NCI-H345 treated with DMSO at 0.1 percent for 48 hours (cell line): Measurements from ENCODE around the gene LRRC3C.
A peak's percentile ranks its signal among the peaks of the same experiment; 100 is the strongest.

Experiments
- DNase-seq: peaks from one replicate; lab custom pipeline; 2025; ENCODE audit not compliant: unreplicated experiment; lab: John Stamatoyannopoulos, UW

The LRRC3C gene

DNA sequence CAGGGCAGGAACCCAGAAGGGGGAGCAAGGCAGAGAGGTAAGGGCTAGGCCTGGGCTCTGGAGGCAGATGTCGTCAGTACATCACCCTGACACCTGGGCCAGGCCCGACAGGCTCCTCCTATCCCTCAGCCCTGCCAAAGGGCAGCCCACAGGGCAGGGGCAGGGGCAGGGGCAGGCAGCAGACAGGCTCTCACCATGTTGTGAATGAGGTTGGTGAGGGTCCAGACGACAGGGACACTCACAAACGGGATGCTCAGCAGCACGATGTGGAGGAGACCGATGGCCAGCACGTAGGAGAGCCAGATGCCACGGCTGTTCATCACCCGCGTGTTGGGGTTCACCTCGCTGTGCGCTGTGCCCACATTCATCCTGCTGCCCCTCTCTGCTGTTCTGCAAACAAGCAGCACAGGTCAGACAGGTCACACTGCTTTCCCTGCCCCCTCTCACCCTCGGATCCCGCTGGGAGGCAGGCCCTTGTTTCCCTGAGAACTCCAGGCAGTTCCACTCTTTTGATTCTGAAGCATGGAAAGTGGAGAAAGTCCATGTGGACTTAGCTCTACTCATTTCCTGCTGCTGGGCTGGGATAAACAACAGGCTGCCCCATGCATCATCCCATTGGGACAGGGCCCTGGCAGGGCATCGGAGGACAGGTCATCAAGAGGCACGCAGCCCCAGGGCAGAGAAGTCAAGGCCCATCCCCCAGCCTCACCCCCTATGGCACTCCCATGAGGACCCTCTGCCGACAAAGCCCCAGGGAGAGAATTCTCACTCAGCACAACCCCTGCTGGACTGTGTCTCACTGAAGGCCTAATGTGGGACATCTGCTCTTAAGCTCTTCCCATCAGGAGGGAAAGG lies 3.5 kb upstream of the LRRC3C start:
- no peak for DNase-seq

- no peak for DNase-seq
Measured at GRCh38 chr17:39924691-39925055, 2.9 kb upstream of the LRRC3C start.

DNA sequence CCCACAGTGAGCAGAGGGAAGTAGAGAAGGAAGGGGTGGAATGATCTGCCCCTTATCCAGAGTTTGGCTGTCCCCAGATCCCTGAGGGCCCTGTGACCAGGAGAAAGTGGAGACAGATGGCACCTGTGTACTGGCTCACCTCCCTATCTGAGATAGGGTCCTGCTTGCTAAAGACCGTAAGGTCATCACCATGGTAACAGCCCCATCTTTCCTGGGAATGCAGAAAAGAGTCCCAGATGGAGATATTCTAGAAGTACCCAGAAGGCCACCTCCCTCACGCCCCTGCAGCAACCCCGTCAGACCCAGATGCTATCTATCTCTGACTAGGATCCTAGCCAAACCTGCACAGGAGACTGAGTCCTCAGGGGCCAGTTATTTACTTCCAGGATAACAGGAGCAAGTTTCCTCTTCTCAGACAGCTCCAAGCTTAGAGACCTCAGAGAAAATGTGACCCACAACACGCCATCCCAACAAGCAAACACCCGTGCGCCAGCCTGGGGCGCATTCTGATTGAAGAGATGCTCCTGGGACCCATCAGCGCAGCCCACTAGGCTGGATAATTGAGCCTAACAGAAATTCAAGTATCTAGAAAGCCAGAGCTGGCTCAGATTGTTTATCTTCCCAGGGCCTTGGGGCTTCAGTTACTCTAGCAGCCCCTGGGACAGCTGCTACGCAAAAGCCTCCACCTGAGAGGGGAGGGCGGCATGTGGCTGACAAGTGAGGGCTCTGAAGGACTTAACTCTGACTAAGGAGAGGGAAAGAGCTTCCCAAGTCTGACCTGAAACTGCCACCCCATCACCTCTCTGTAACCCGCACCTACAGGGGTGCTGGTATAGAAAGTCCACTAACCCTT lies 2.0 kb upstream of the LRRC3C start:
- no peak for DNase-seq

DNA sequence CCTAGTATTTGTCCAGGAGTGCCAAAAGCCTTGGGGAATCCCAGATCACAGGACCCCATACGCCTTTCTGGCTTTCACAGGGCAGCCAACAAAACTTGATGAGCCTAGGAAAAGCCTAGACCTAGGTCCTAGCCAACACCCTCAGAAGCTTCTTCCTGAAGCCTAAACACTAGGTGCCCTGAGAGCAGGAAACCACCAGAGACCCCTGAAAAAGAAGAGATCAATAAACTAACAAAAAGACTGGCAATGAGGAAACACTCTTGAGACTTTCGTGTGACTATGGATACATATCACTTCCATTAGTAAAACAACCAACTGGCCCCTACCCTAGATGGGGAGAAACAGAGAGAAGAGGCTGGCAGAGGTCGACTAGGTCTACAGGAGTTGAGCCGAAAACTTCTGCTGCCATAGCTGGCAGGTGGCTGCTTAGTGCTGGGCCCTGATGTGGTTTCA lies 1.4 kb upstream of the LRRC3C start:
- DNase-seq, result no peak

DNA sequence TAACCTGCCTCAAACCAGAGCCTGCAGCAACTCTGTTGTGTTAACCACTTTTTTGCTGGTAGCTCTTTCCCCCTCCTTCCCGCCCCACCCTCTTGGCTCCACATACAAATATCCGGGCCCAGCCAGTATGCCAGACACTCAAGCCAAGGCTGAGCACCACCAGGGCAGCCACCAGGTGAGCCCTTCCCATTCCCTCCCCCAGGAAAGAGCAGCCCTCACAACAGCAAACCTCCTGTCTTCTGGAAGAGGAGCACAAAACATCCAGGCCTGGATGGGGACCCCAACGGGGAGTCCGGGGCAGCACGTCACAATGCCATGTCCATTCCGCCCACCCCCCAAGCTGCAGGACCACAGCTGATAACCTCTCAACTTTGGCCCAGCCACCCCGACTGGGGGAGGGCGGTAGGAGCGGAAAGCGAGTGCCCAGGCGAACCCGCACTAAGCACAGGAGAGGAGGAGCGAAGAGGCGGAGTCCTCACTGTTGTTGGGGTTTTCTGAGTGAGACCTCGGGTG lies 888 bp upstream of the LRRC3C start:
- peak; percentile 3 for DNase-seq

DNA sequence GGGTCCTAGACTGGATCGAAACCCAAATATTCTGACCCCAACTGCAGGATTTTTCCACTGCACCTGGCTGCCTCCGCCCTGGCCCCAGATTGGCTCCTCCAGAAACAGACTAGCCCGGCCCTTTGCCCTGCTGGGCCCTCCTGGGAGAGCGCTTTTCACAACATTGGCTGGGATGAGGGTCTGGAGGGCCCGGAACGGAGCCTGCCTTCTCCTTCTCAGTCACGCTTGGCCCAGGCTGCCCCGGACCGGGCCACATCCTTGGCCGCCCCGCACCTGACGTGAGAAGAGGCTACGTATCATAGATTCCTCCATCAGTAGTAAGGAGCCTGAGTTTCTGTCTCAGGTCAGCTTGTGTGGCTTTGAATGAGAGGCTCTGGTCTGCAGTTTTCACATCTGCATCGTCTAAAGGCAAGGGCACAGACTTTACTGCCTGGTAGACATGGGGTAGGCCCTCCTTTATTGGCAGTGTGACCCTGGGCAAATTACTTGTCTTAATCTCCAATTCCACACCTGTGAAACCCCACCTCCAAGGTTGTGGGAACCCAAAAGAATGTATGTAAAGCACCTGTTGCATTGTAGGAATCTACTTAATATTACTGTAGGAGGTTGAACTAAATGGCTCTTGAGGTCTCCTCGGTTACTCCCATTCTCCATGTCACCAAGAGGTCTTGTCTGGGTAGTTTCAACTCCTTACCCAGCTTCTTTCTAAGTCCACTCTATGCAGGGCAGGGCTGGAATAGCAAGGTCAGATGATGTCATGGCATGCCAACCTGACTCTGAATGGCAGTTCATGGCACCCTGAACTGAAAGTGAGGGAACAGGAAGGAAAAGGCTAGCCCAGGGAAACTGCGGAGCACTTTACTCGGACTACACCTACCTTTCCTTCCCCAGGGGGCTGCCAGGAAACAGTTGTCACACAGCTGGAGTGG lies 661 bp downstream of the LRRC3C start:
- DNase-seq, result no peak

GRCh38 chr17:39928858-39929645 lies 1.5 kb downstream of the LRRC3C start:
- no peak for DNase-seq

DNA sequence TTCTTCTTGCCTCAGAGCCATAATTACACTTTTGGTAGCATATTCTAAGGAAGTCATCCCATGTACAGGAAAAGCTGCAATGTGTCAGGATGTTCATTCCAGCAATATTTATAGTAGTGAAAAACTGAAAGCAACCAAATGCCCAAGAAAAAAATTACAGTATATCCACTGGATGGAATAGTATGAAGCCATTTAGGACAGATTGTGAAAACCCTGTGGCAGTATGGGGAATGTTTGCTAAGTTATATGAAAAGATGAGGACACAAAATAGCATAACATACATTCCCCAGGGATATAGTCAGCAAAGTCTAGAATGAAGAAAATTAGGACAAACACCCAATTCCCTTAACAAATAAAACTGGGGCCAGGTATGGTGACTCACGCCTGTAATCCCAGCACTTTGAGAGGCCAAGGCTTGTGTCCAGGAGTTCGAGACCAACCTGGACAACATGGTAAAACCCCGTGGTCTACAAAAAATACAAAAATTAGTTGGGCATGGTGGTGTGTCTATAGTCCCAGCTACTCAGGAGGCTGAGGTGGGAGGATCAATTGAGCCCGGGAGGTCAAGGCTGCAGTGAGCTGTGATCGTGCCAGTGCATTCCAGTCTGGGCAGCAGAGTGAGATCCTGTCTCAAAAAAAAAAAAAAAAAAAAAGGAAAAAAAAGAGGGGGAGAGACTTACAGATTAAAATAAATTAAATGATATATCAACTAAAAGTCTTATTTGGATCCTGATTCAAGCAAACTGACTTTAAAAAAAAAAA lies 2.3 kb downstream of the LRRC3C start:
- no peak for DNase-seq

DNA sequence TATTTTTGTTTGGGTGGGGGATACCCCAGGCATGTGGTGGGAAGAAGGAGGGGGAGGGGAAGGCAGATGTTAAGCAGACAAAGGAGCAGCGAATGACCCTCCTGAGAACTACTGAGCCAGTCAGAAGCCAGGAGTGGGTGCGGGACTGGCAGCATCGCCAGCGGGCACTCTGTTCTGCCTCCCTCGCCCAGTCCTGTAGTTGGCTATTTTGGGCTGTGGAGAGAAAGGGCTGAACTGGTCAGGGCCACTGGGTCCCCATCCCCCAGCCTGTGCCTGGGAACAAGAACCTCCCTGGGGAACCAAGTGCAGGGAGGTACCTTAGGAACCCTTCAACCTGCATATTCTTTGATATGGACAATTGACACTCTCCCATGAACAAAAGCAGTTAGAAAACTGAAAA lies 6.4 kb downstream of the LRRC3C start:
- DNase-seq, result no peak

- DNase-seq, result no peak
Measured at GRCh38 chr17:39934324-39934723, 6.8 kb downstream of the LRRC3C start.

- no peak for DNase-seq
Measured at GRCh38 chr17:39935909-39936308, 8.4 kb downstream of the LRRC3C start.

DNA sequence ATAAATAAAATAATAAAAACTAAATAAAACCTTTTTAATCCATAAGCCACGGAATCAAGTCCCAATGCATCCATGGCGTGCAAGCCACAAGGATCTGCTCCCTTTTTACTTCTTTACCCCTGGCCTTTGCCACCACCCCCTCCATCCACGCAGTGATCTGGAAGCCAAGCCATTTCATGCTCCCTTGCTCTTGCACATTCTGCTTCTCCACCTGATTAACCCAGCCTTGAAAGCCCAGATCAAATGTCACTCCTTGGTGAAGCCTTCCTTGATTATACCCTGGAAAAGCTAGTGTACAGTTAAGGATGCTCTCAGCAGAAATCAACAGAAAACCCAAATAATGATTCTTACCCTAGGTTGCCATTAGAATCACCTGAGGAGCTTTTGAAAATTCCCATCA lies 9.9 kb downstream of the LRRC3C start:
- DNase-seq, result no peak

DNA sequence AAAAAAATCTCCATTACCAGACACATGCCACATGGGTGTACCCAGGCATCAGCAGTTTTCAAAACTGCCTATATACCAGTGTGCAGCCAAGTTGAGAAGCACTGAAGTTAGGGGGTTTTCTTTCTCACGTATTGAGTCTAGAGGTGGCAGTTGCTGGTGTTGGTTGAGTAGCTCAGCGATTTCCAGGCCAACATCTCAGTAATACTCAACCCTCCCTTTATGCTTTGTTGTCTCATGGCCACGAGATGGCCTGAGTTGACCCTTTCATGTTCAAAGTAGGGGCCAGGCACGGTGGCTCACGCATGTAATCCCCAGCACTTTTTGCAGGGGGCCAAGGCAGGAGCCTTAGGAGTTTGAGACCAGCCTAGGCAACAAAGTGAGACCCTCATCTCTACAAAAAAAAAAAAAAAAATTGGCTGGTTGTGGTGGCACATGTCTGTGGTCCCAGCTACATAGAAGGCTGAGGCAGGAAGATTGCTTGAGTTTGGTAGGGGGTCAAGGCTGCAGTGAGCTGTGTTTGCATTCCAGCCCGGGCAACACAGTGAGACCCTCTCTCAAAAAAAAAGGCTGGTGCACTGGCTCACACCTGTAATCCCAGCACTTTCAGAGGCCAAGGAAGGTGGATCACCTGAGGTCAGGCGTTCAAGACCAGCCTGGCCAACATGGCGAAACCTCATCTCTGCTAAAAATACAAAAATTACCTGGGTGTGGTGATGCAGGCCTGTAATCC lies 10.8 kb downstream of the LRRC3C start:
- no peak for DNase-seq

GRCh38 chr17:39939106-39939505 lies 11.6 kb downstream of the LRRC3C start:
- DNase-seq, result no peak

DNA sequence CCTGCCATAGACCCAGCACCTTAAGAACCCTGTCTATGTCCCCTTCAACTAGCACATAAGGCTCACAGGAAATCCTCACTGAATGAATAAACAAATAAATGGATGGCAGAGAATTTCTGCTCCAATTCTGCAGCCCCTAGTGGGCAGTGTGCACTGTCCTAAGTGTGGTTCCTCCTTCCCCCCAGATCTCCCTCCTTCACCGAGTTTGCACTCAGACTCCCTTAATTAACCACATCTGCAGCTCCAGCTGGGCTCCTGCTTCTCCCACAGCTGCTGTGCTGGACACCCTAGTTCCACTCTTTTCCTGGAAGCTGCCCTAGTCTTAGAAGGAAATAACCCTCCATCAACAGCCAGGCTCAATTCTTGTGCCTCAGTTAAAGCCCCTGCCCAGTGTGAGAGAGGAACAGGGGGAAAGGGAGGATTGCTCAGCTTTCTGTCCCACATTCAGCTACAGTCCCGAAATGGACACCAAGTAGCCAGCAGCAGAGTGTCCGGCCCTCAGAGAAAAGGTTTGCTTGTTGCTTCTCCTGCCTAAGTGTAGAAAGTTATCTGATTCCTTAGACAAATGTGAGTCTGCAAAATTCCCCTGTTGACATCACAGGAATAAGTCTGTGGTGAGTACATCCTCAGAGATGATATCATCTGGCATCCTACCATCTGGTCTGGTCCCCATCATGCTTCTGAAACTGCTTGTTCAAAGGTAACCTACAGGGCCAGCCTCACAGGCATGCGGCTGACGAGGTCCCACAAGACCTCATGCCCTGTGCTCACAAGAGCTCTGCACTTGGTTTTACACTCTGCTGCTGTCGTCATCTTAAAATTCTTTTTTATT lies 12.3 kb downstream of the LRRC3C start:
- no peak for DNase-seq

GRCh38 chr17:39943702-39944392 lies 16.3 kb downstream of the LRRC3C start:
- no peak for DNase-seq

DNA sequence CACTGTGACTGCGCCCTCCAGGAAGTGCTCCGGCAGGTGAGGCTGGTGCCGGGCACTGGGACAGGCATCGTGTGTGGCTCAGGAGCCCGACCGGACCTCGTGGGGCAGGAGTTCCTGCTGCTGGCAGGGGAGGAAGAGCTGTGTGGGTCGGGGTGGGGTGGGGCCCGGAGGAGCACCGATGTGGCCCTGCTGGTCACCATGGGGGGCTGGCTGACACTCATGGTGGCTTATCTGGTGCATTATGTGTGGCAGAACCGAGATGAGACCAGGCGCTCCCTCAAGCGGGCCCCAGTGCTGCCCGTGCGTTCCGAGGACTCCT lies 16.8 kb downstream of the LRRC3C start:
- DNase-seq, result no peak
